HG02870 (cell line): Measurements from ENCODE around the gene TMEM217.

Source experiments
- ATAC-seq: cut with Tn5 transposase; IDR thresholded peaks from one replicate; pipeline ENCODE4 v1.9.1; 2021; ENCODE audit warnings: mild to moderate bottlenecking, moderate library complexity; ENCODE audit not compliant: unreplicated experiment

TMEM217 gene

DNA sequence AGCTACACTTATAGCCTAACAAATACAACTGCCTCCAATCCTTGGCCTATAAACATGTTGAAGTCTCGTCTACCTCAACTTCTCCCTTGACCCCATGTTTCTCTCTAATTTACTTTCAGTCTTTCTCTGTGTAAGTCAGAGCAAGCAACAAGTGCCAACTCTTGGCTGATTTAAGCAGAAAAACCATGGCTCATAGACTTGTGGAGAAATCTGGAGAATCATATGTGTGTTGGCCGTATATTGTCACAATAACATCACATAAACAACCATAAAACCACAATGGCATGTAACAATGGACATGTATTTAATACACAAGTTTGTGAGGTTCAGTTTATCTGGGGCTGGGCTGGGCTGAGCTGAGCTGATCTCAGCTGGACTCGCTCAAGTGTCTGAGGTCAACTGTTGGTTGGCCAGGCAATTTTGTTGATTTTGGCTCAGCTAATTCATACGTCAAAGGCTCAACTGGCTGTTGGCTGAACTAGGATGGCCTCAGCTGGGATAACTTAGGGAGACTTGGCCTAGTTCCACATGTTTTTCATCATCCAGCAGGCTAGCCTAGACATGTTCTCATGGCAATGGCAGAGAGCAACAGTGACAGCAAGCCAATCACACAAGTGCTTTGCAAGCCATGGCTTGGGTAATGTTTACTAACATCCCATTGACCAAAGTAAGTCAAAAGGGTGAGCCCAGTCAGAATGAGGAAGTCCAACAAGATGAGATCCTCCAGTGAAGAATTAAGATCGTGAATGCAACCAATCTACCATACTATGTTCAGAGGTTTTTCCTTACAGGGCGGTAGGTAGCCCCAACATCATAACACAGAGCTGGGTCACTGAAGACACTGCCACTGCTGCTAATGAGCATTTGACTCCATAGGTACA is 13.3 kb downstream of the TMEM217 start:
- ATAC-seq, result no peak

DNA sequence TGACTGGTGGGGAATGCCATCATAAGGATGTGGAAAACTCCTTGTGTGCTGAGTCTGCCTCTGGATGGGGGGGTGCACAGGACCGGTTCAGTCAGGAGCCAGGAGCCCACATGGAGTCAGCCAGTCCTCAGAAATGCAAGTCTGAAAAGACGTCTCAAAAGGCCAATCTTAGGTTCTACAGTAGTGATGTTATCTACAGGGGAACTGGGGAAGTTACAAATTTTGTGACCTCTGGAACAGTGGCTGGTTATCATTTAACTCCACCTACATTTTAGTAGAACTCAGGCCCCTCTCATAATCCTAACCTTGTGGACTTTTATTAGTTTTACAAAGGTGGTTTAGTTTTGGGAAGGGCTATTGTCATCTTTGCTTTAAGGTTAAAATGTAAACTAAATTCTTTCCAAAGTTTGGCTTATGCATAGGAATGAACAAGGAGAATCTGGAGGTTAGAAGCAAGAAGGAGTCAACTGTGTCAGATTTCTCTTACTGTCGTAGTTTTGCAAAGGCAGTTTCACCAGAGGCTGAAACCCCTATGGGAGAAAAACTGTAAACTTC is 14.1 kb downstream of the TMEM217 start:
- no peak for ATAC-seq

DNA sequence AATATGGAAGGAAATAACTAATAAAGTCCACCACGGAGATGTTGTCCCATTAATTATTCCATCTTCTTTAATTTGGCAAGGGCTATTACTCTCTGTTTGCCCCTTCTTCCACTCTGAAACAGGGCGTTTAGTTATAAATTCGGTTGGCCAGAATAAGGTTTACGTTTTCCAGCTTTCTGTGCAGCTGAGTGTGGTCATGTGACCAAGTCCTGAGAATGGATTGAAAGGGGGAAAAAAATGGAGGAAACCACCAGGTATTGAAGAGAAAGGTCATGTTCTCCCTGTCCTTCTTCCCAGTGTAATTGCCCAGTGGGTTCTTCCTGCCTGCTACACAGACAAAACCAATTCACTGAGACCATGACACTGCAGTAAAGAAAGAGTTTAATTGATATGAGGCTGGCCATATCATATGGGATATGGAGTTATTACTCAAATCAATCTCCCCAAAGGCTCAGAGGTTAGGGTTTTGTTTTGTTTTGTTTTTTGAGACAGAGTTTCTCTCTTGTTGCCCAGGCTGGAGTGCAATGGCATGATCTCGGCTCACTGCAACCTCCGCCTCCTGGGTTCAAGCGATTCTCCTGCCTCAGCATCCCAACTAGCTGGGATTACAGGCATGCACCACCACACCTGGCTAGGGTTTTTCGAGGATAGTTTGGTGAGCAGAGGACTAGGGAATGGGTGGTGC is 14.7 kb downstream of the TMEM217 start:
- no peak for ATAC-seq

DNA sequence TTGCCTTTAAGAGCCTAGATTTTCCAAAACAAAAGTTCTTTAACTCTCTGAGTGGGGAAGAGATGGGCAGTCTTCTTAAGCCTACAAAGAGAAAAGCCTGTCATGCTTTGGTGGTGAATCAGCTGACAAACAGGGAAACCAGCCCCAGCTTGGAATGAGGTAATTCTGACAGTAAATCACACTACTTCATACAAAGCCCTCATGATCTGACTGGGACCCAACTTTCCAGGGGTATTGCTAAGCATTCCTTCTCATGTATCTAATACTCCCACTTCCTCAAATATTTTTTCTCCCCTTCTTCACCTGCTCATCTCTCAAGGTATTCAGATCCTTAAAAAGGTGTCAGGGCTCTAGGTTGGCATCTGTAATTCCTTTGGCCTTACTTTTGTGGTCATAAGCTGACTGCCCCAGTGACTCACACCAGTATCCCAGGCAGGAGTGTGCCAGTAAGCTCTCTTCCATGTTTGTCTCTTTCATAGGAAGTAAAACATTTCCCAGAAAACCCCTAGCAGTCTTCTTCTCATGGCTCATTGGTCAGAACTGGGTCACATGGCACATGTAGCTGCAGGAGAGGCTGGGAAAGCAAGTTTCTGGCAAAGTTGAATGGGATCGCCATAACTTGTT is 15.4 kb downstream of the TMEM217 start:
- no peak for ATAC-seq

DNA sequence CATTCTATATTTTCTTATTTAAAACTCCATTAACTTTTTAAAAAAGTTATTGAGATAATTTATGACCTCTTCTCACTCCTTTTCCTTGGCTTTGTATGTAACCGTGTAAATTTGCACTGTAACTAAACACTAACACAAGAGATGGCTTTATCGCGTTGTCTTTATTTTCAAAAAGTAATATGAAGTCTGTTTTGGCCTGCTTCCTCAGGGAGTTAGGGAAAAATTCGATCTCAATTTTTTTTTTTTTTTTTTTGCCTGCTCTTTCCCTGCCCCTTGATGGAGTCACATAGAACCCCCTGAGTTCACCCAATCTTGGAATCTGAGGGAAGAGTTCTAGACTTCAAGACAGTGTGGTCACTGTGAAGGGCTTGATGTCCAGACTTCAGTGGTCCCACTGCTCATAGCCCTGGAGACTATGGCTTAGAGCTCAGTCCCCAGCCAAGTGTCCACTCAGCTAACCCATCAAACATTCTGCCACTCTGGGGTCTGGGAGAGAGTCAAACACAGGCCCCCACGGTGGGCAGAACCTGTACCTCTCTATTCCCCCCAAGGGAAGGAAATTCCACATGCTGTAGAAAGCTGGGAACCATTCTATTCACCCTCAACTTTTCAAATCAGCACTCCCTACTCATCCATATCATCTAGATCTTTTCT is 16.0 kb downstream of the TMEM217 start:
- no peak for ATAC-seq

DNA sequence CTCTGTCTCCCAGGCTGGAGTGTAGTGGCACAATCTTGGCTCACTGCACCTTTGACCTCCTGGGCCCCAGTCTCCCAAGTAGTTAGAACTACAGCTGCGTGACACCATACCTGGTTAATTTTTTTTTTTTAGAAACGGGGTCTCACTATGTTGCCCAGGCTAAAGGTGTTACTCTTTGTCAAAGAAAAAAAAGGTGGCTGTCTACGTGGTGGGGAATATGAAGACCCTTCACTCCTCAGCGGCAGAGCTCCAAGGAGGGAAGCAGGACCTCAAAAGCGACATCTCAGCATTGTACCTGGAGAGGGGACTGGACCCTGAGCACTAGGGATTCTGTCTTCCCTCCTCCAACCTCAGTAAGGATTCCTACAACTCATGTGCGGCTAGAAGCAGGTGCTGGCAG is 16.8 kb downstream of the TMEM217 start:
- ATAC-seq, result no peak

DNA sequence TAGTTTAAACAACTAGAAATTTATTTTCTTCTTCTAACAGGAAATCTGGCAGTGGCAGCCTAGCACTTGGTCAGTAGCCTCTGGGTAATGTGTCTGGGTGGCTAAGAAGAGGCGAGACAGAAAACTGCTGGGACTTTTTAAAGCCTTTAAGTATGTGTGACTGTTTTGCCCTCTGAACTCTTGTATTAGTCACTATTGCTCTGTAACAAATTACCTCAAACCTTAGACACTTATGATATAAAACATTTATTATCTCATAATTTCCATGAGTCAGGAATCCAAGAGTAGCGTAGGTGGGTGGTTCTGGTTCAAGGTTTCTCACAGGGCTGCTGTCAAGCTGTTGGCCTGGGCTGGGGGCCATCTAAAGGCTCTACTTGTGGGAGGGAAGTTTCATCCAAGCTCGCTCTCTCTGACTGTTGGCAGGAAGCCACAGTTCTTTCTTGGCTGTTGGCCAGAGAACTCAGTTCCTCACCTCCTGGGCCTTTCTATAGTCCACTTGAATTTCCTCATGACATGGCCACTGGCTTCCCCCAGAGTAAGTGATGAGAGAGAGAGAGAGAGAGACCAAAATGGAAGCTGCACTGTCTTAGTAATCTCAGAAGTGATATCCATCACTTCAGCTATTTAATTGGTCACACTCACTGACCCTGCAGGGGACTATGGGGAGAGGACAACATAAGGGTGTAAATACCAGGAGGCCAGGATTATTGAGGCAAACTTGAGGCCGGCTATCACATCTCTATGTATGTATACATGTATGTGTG is 17.8 kb downstream of the TMEM217 start:
- ATAC-seq, result no peak

DNA sequence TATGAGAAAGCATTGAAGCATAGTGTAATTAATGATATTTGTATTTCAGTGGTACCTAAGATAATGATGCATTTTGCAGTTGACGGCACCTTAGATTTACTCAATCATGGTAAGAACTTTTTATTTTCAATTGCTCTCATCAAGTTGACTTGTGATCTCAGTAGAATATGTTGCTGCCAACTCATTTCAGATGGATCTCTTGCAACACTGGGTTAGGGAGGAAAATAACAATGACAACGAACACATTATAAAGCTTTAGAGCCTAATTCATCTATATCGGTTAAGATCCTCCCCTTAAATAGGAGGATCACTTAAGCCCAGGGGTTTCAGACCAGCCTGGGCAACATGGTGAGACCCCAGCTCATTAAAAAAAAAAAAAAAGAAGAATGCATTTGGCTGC is 18.4 kb downstream of the TMEM217 start:
- no peak for ATAC-seq

DNA sequence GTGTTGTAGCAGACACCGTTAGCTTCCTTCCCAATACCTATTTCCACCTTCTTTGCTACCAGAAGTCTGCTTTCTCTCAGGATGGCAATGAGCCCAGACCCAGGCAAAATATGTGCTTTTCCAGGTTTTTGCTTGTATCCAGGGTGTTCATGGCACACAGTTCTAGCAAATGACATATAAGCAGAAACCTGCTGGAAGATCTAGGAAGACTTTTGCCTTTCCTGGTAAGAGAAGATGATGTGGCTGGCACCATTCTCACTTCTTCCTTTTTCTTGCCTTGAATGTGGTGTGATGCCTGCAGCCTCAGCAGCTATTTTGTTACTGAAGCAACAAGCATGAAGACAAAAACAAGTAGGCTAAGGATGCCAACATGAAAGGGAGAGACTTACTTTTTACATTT is 19.6 kb downstream of the TMEM217 start:
- no peak for ATAC-seq

DNA sequence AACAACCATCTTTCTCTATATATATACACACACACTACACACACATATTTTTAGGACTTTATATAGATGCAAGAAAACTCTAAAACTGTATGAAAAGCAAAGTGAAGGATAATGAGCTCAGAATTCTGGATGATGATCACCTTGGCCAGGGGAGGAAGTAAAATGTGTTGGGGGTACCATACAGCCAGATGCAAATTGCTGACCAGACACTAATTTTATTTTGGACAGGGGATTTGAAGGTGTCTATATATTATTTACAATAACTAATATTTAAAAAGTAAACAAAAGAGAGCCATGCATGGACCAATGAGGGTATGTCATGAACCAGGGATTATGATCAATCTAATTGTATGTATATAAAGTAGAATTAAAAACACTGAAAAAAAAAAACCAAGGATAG is 20.2 kb downstream of the TMEM217 start:
- ATAC-seq, result no peak

DNA sequence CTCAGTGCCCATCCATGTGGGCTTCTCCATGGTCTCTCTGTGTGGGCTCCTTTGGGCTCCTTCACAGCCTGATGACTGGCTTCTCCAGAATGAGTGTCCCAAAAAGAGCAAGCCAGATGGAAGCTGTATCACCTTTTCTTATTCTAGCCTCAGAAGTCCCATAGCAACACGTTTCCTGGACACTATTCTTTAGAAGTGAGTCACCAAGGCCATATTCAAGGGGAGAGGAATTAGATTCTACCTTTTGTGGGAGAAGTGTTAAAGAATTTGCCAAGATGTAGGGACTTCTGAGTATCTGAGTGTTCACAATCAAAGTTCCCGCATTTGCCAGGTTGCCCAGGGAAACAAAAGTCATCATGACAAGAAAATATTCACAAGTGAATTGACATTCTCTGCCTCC is 21.0 kb downstream of the TMEM217 start:
- no peak for ATAC-seq

DNA sequence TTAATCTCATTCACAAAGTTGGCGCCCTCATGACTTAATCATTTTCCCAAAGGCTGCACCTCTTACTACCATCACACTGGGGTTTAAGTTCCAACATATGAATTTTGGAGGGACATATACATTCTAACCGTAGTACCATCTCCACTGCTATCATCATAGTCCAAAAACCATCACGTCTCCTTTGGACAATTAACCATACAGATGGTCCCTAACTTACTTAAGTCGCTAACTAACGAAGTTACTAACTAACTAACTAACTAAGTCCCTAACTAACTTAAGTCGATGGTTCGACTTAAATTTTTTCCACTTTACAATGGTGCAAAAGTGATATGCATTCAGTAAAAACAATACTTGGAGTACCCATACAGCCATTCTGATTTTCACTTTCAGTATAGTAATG is 24.4 kb downstream of the TMEM217 start:
- no peak for ATAC-seq

DNA sequence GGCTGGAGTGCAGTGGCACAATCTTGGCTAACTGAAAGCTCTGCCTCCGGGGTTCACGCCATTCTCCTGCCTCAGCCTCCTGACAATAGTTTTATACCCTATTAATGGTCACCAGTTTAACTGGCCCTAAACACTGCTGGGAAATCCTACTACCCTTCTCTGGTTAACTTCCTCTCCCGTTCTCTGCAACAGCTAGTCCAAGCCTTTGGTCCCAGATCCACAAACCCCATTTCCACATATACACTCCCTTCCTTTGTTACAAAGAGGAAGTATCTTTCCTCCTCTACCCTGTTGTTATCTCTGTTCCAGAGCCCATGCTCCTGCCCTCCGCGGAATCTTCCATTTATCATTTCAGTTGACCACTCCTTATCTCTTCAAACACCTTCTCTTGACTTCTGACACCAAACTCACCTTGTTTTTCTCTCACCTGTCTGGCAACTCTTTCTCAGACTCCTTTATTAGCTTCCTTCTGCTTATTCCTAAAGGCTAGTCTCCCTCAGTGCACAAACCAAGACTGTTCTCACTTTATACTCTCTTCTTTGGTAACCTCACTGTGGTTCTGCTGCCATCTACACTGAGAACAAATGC is 25.4 kb downstream of the TMEM217 start:
- ATAC-seq, result no peak

DNA sequence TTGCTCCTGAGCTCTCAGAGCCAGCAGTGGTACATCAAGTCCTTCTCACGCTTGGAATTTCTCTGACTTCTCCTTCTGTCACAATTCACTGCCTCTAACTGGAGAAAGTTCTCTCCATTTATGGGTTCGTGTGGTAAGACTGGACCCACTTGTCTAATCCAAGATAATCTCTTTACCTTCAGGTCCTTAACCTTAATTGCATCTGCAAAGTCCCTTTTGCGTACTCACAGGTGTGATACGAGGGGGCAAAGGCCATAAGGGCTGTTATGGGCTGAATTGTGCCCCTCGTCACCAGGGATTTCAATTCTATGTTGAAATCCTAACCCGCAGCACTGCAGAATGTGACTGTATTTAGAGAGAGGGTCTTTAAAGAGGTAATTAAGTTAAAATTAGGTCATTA is 27.8 kb downstream of the TMEM217 start:
- no peak for ATAC-seq

DNA sequence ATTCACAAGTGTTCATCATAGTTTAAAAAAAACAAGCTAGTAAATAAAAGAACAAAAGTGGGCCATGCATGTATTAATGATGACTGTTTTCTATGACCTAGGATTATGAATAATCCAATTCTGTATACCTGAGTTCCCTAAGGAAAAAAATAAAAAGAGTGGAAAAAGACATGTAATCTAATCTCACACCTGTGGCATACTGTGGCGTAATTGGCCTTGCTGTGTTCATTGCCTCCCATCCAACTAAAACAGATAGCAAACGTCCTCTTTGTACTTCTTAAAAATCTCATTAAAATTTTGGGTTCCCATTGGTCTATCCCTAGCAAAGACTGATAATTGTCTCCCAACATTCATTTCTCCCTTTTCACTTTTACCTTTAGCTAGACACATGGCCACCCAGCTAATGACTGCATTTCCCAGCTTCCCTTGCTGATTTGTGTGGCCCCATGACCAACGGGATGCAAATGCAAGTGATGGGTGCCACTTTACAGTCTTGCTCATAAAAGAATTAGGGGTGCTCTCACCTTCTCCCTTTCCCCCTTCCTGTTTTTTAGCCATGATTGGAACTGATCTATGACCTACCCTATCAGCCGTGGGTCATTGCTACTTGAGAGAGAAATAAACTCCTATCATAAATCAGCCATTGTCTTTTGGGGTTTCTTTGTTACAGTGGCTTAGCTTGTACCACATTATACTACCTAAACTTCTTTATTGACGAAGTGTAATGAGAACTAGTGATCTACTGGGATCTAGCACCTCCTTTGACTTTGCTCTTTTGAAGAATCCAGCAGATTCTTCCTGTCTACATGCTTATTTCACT is 32.4 kb downstream of the TMEM217 start:
- no peak for ATAC-seq

DNA sequence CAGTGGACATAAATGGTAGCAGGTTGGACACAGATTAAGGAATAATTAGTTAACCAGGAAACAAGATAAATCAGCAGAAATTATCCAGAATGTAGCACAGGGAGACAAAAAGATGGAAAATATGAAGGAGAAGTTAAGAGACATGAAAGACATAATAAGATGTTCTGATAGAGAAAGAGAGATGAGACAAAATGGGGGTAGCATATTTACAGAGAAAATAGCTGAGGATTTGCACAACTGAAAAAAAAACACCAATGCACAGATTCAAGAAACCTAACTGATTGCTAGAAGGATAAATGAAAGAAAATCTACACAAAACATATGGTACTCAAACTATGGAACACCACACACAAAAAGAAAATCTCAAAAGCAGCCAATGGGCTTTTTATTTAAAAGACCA is 35.0 kb downstream of the TMEM217 start:
- no peak for ATAC-seq

DNA sequence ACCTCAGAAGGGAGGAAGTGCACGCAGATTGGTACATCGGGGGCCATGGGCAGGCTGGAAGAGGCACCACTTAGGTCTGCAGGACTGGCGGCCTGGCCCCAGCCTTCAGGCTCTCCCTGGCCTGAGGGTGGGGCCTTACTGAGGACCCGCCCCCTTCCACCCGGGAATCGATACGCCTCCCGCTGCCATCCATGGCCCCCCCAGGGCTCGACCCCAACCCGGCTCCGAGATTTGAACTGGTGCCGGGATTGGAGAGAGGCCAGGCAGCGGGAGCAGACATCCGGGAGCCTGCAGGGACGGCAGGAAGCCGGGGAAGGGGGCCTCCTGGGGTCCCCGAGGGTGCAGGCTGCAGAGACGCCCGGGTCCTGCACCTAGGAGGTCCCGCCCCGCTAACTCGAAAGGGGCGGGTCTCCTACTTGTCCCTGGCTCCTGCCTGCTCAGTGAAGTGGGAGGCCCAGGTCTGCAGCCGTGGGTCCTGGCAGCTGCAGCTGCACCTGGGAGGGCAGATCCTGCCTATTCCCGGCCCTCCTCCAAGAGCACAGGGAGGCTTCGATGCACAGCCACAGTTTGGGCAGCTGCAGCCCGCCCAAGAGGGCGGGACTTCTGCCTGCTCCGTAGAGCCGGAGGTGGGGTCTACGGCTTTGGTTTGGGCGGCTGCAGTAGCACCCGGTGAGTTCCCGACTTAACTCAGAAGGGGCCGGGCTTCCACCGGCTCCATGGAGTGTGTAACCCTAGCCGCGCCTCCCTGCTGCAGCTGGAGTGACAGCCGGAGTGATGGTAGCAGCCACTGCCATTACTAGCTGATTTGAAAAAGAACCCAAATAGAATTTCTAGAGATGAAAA is 35.6 kb downstream of the TMEM217 start:
- peak; percentile 89 for ATAC-seq

DNA sequence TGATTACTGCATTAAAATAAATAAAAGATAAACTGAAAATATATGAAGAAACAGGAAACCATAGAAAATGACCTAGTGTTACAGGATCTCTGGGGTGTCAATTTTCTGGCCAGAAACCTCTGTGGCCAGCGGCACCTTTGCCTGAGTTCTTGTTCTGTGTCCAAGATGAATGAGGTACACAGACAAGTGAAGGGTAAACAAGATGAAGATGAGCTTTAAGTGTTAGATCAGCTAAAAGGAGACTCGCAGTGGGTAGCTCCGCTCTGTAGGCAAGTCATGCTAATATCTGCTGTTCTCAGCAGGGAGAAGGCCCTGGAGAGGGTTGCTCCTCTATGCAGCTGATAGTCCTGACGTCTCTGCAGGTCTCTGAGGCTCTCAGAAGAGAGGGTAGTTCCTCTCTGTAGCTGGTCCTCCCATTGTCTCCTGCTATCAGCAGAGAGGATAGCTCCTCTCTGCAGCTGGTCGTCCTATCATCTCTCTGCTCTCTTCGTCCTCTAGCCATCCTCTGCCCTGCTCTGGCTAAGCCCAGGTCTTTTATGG is 36.3 kb downstream of the TMEM217 start:
- no peak for ATAC-seq
